ENCODE measurements around the gene CUEDC2.
A peak's percentile ranks its signal among the peaks of the same experiment; 100 is the strongest.
"Not testable (repeated sequence)": the region's sequence is repeated elsewhere in the genome, so short reads cannot be mapped to it uniquely, and the experiment has no call there.

The CUEDC2 gene

DNA sequence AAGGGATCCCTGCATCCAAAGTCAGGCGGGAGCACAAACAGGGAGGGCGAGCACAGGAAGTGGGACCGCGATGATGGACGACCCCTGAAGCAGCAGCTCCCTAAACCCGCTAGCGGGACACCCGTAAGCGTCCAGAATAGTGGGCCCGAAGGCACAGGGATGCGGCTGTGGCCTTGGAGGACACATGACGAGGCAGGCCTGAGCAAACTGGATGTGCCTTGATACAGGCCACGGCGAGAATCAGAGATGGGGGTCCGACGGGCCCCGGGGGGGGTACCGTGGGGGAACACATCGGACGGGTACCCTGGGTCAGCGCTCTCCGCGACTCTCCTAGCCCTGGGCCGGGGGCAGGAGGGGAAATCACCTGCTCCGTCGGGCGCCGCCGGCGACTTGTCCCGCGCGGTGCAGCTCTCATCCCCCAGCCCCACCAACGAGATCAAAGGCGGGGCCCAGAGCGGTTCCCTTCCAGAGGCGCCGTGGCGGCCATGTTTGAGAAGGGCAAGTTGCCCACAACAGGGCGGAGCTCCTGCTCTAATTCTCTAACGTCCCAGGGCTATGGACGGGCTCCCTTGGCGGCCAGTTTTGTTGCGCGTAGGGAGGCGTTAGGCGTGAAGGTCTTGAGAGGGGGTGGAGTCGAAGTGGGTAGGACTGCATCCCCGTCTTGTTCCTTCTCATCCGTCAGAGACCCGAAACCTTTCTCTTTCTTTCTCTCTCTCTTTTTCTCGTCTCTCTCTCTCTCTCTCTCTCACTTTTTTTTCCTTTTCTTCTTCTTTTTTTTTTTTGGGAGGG is at the start of gene CUEDC2:
CUEDC2 (minus strand) TSS at position 413 of the 789 bp plus-strand sequence. CDS start 7,386 bp downstream, outside the sequence.
- DNase-seq: peak; percentile 88

DNA sequence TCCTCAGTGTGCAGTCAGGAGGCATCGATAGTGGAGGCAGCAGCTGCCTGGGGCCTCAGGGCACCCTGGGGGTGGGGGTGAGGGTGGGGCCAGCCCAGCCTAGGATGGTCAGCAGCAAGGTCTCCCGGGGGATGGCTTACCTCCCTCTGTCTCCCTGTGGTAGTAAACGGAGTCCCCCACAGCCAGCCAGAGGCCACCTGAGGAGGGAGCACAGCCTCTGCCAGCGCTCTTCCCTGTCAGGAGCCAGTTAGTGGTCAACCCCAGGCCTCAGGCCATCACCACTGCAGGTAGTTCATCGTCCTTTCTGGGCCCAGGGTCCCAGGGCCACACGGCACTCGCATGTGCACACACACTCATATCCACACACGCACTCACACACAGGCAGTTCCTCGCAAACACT is 48.0 kb upstream of the CUEDC2 start:
- no peak for DNase-seq

DNA sequence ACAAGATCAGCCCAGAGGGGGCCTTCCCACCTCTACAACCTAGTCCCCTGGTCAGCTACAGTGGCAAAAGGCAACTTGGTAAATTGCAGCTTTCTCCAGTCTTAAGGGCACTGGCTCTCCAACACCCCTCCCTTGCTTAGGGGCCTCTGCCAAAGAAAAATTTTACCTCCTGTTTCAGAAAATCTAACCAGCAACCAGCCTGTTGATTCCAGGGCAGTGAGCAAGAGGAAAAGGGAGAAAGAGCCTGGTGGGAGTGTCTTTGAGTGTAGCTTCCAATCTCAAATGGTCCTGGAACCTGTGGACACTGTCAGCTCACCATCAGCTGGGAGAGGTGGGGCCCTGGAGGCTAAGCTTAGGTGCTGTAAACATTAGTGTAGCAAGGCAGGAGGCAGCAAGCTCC is 47.3 kb upstream of the CUEDC2 start:
- no peak for DNase-seq

GRCh38 chr10:102476466-102477141 is 44.2 kb upstream of the CUEDC2 start:
- DNase-seq: no peak

DNA sequence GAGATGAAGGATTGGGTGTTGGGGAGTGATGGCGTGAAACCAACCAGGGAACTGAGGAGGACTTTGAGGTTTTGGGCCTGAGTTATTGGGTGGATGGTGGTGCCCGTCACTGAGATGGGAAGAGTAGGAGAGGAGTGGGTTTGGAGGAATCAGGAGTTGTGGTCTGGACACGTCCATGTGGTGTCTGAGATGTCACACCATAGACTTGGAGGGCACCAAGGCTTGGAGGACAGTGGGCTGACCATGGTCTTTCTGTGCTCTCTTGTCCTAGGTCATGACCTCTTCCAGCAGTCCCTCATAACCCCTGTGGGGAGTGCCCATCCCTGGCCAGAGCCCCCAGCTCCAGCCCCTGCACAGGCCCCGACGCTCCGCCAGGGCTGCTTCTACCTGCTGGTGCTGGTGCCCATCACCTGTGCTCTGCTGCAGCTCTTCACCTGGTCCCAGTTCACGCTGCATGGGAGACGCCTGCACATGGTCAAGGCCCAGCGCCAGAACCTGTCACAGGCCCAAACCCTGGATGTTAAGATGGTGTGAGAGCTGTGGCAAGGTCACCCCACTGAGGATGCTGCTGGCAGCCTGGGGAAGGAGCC is 43.2 kb upstream of the CUEDC2 start:
- no peak for DNase-seq

GRCh38 chr10:102473445-102474331 is 41.3 kb upstream of the CUEDC2 start:
- DNase-seq: no peak

- no peak for DNase-seq
Observed at GRCh38 chr10:102470579-102471546, 38.5 kb upstream of the CUEDC2 start.

GRCh38 chr10:102468683-102469082 is 36.3 kb upstream of the CUEDC2 start:
- DNase-seq: no peak

GRCh38 chr10:102467971-102468438 is 35.6 kb upstream of the CUEDC2 start:
- no peak for DNase-seq

DNA sequence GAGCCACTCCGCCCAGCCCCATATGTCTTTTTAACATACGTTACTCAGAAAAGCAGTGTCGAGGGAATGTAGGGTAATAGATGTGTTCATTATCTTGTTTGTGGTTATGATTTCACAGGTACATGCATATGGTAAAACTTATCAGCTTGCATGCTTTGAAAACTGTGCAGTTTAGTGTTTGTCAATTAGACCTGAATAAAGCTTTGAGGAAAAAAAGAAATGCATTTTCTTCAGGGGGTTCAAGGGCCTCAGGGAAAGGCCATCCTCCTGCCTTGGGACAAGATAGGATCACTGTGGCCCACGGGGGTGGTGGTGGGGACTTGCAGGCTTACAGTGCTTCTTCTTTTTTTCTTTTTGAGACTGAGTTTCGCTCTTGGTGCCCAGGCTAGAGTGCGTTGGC is 34.9 kb upstream of the CUEDC2 start:
- DNase-seq: no peak

GRCh38 chr10:102465466-102465865 is 33.1 kb upstream of the CUEDC2 start:
- DNase-seq: no peak

DNA sequence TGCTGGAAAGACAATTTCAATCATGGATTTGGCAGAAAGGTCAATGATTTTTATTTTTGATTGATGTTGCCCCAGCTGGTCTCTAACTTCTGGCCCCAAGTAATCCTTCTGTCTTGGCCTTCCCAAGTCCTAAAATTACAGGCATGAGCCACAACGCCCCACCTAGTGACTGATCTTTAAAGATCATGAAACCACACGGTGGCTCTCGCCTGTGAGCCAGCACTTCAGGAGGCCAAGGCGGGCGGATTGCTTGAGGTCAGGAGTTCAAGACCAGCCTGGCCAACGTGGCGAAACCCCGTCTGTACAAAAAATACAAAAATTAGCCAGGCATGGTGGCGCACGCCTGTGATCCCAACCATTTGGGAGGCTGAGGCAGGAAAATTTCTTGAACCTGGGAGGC is 31.6 kb upstream of the CUEDC2 start:
- no peak for DNase-seq

DNA sequence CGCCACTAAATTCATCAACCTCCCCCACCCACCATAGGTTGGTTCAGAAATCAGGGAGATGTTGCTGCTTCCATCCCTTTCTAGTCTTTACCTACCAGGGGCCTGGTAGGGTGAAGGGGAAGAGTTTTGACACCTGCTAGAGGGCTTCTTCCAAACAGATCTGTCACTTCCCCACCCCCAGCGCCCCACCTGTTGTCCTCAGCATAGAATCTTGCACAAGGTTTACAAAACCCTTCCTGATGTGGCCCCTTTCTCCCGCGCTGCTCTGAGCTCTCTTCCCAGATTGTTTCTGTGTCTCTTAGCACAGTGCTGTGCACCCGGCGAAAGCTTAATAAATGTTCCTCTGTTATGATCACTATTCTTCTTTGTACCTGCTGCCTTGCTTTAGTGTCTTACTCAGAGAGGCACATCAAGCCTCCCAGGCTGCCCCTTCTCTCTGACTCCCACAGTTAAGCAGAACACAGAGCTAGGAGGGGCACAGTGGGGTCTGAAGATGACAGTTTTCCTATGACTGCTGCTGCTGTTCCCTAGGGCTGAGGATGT is 30.2 kb upstream of the CUEDC2 start:
- no peak for DNase-seq

- DNase-seq: peak; percentile 64
Observed at GRCh38 chr10:102461187-102462054, 29.0 kb upstream of the CUEDC2 start.

- DNase-seq: no peak
Observed at GRCh38 chr10:102460836-102461186, 28.4 kb upstream of the CUEDC2 start.

GRCh38 chr10:102458656-102459055 is 26.3 kb upstream of the CUEDC2 start:
- DNase-seq: no peak

DNA sequence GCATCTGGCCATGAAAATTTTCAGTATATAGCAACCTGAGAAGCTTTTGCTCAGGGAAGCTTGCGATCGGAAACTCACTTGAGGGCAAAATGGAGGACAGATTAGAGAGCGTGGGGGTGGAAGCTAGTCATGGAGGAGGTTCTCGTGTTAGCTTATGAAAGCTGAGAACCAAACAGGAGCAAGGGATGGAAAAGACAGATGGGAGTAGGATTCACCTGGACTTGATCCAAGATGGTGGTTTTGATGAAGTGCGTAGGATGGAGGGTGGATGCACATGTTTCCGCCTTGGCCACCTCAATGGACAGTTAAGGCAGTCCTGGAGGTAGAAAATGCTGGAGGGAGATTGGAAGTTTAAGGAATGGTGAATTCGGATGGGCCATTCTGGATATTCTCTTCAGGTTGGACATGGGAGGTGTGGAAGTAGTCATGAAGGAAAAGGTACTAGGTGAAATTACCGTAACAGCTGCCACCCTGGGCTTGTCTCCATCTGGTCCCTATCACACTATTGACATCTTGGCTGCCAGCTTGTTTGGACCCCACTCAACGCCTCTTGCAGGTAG is 25.3 kb upstream of the CUEDC2 start:
- DNase-seq: no peak

DNA sequence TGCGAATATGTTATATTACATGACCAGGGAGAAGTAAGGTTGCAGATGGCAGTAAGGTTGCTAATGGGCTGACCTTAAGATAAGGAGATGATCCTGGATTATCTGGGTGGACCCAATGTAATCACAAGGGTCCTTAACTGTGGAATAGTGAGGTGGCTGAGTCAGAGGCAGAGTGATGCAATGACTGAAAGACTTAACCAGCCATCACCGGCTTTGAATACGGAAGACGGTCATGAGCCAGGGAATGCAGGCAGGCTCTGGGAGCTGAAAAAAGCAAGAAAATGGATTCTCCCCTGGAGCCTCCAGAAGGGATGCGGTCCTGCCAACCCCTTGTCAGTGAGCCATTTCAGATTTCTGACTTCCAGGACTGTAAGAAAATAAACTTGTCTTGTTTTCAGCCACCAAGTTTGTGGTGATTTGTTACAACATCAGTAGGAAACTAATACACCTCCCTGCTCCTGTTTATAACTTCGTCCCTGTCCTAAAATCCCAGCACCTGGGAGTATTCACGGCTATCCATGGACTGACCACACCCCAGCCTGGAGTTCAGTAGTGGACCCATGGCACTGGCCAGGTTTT is 23.6 kb upstream of the CUEDC2 start:
- no peak for DNase-seq

DNA sequence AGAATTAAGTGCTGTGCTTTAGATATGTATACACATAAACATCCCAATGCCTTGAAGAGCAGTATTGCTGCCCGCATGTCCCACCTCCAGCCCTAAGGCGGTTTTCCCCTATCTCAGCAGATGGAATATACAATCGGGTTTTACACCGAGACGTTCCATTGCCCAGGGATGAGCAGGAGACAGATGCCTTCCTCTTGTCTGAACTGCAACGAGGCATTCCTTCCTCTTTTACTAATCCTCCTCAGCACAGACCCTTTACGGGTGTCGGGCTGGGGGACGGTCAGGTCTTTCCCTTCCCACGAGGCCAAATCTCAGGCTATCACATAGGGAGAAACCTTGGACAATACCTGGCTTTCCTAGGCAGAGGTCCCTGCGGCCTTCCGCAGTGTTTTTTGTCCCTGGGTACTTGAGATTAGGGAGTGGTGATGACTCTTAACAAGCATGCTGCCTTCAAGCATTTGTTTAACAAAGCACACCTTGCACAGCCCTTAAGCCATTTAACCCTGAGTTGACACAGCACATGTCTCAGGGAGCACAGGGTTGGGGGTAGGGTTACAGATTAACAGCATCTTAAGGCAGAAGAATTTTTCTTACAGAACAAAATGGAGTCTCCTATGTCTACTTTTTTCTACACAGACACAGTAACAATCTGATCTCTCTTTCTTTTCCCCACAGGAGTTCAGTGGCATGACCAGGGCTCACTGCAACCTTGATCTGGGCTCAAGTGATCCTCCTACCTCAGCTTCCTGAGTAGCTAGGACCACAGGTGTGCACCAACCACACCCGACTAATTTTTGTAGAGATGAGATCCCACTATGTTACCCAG is 22.5 kb upstream of the CUEDC2 start:
- DNase-seq: not testable (repeated sequence)
